ENCODE results near the gene SLC22A12.

SLC22A12 gene

DNA sequence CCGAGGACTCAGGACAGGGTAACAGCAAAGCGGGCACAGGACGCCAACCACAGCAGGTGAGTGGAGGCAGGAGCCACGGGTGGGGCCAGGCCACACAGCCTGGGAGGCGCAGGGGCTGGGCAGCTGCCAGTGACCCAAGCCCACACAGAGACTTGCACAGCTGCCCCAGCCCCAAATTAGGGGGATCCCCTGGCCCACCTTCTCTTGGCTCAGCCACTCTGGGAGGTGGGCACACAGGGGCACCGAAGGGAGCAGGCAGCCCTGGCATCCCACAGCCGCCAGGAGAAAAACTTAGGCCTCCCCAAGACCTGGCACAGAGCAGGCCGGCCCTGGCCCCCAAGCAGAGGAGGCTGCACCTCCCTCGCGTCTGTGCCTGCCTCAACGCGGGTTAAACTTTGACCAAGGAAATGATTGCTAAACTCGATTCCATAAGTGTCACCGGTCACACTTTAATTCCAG lies at the start of gene SLC22A12:
TSS of gene SLC22A12 (plus strand) at position 458 of the 459 bp plus-strand sequence. CDS start 337 bp downstream, outside the sequence.
- Mint-ChIP-seq H3K4me1 (no peaks in the 10 kb centered on the region), H3K9me3 (peaks cover 11% of the 10 kb centered on the region), H3K36me3 (ENCODE audit: low read depth) (no peaks in the 10 kb centered on the region), H3K27me3 (peaks cover 11% of the 10 kb centered on the region), H3K4me3 (no peak within 1 kb of the TSS), H3K27ac (no peak within 1 kb of the TSS)
- peak; percentile 8 for ATAC-seq
- no peak for DNase-seq

GRCh38 chr11:64542172-64543125 lies 48.6 kb upstream of the SLC22A12 start:
- no peak for ATAC-seq
- peaks cover 2% of the 10 kb centered on the region for H3K4me1 Mint-ChIP-seq
- H3K36me3 Mint-ChIP-seq (ENCODE audit: low read depth): no peaks in the 10 kb centered on the region
- no peak overlapping the region for H3K4me3 Mint-ChIP-seq
- H3K27me3 Mint-ChIP-seq: peaks cover 9% of the 10 kb centered on the region
- H3K9me3 Mint-ChIP-seq: no peaks in the 10 kb centered on the region
- no peak overlapping the region for H3K27ac Mint-ChIP-seq
- DNase-seq: no peak

- Mint-ChIP-seq H3K27ac (no peak overlapping the region), H3K36me3 (ENCODE audit: low read depth) (no peaks in the 10 kb centered on the region), H3K4me1 (no peaks in the 10 kb centered on the region), H3K9me3 (no peaks in the 10 kb centered on the region), H3K4me3 (no peak overlapping the region), H3K27me3 (peaks cover 2% of the 10 kb centered on the region)
- no peak for DNase-seq
- ATAC-seq: no peak
These were observed 47.2 kb upstream of the SLC22A12 start for GRCh38 chr11:64543818-64544217.

DNA sequence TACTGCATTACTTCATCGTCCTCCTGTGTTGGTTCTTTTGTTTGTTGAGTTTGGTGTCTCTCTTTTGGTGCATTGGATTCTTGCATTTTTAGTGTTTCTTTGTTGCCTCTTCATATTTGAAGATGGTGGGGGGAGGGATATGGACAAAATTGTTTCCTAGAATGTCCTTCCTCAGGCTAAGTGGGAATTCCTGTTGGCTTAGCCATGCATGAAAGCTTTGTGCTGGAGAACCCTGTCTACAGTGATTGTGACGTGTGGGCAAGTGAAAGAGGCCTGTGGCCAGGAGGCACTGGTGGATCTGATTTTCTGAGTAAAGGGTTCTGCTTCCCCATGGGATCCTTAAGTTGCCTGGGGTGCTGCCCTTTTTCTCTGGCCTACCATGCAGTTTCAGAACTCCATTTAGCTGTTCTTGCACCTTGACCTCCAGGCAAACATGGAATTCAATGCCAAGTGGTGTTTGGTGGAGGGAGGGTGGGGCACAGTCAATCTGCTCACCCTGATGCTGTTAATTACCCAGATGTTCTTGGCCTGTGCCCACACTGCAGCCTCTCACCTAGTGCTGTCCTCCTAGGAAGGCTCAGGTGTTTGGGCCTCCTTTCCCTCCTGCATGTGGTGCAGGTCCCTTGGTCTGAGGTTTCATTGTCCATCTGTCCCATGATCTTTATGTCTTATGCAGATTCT lies 46.3 kb upstream of the SLC22A12 start:
- H3K27me3 Mint-ChIP-seq: peaks cover under 1% of the 10 kb centered on the region
- no peaks in the 10 kb centered on the region for H3K36me3 Mint-ChIP-seq (ENCODE audit: low read depth)
- H3K4me1 Mint-ChIP-seq: no peaks in the 10 kb centered on the region
- H3K4me3 Mint-ChIP-seq: no peak overlapping the region
- no peak overlapping the region for H3K27ac Mint-ChIP-seq
- no peak for DNase-seq
- H3K9me3 Mint-ChIP-seq: no peaks in the 10 kb centered on the region
- ATAC-seq: no peak

DNA sequence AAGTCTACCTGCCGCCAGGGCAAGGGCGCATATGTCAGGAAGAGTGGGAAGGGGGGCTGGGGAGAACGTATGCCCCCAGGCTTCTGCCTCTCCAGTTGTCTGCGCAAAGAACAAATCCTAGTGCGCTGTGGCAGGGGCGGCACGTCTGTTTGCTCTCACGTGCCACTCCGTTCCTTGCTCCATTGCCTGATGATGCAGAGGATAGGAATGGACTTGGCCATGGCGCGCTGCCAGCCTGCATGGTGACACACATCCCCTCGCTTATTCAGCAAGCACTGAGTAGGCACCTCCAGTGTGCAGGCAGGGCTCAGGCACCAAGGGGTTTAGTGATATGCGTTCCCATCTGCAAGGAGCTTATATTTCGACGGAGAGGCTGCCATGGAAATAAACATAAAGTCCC lies 45.4 kb upstream of the SLC22A12 start:
- DNase-seq (no peak), ATAC-seq (no peak)
- Mint-ChIP-seq H3K4me3 (no peak overlapping the region), H3K27me3 (peaks cover 2% of the 10 kb centered on the region), H3K9me3 (no peaks in the 10 kb centered on the region), H3K36me3 (ENCODE audit: low read depth) (no peaks in the 10 kb centered on the region), H3K4me1 (no peaks in the 10 kb centered on the region), H3K27ac (no peak overlapping the region)

DNA sequence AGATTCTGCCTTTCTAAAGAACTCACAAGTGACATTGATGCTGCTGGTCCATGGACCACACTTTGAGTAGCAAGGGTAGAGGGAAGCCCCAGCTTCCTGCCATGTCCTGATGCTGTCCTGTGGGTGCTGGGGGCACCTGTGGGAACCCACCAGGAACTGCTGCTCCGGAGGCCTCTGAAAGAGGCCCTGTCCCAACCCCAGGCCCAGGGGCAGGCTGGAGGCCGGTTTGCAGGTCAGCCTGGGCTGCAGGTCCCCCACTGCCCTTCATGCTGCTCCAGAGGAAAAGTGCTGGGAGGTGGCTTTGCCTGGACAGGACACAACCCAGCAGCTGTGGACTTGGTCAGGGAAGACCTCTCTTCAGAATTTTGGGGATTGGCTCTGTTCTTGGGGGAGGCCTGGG lies 44.8 kb upstream of the SLC22A12 start:
- Mint-ChIP-seq H3K4me1 (no peaks in the 10 kb centered on the region), H3K27ac (no peak overlapping the region), H3K9me3 (no peaks in the 10 kb centered on the region), H3K36me3 (ENCODE audit: low read depth) (no peaks in the 10 kb centered on the region), H3K27me3 (peaks cover 2% of the 10 kb centered on the region), H3K4me3 (no peak overlapping the region)
- DNase-seq (no peak), ATAC-seq (no peak)

- Mint-ChIP-seq H3K9me3 (no peaks in the 10 kb centered on the region), H3K36me3 (ENCODE audit: low read depth) (no peaks in the 10 kb centered on the region), H3K4me3 (no peak overlapping the region), H3K4me1 (no peaks in the 10 kb centered on the region), H3K27me3 (peaks cover 2% of the 10 kb centered on the region), H3K27ac (no peak overlapping the region)
- ATAC-seq: no peak
- no peak for DNase-seq
These were observed 44.4 kb upstream of the SLC22A12 start for GRCh38 chr11:64546600-64546999.

DNA sequence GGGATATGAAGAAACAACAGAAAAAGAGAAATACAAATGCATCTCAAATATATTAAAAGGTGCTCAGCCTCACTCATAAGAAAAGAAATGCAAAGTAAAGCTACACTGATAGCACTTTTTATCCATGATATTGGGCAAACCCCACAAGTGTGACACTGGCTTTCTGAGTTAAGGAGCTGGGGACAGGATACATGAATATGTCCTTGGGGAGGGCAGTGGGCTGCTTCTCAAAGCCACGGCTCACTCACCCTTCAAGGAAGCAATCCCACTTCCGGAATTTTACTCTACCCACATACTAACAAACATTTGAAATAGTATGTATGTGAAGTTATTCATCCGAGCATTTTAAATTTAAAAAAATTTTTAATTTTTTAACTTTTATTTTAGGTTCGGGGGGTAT lies 41.1 kb upstream of the SLC22A12 start:
- Mint-ChIP-seq H3K27ac (no peak overlapping the region), H3K4me3 (no peak overlapping the region), H3K27me3 (peaks cover 2% of the 10 kb centered on the region), H3K9me3 (peaks cover 7% of the 10 kb centered on the region), H3K36me3 (ENCODE audit: low read depth) (peaks cover 2% of the 10 kb centered on the region), H3K4me1 (peaks cover 1% of the 10 kb centered on the region)
- no peak for ATAC-seq
- DNase-seq: no peak

- ATAC-seq (no peak), DNase-seq (peak; percentile 62)
- peaks cover 2% of the 10 kb centered on the region for H3K27me3 Mint-ChIP-seq
- peaks cover 7% of the 10 kb centered on the region for H3K9me3 Mint-ChIP-seq
- H3K4me3 Mint-ChIP-seq: no peak overlapping the region
- peaks cover 2% of the 10 kb centered on the region for H3K36me3 Mint-ChIP-seq (ENCODE audit: low read depth)
- H3K4me1 Mint-ChIP-seq: peaks cover 9% of the 10 kb centered on the region
- no peak overlapping the region for H3K27ac Mint-ChIP-seq
These were observed 37.3 kb upstream of the SLC22A12 start for GRCh38 chr11:64553554-64554201.

DNA sequence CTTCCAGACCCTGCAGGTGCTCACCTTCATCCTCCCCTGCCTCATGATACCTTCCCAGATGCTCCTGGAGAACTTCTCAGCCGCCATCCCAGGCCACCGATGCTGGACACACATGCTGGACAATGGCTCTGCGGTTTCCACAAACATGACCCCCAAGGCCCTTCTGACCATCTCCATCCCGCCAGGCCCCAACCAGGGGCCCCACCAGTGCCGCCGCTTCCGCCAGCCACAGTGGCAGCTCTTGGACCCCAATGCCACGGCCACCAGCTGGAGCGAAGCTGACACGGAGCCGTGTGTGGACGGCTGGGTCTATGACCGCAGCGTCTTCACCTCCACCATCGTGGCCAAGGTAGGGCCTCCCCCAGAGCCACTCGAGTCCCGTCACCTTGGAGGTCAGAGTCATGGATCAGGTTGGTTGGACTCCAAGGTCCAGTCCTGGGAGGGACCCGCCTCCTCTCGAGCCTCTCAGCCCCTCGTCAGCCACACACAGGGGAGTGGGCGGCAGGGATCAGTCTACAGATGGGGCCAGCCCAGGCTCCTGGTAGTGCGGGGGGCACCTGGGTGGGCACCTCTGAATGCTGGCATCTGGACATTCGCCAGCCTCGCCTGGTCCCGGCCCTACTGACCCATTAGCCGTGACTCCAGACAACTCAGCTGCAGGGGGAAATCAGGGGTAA lies 34.8 kb upstream of the SLC22A12 start:
- H3K27me3 Mint-ChIP-seq: no peaks in the 10 kb centered on the region
- DNase-seq (no peak), ATAC-seq (no peak)
- peaks cover 2% of the 10 kb centered on the region for H3K36me3 Mint-ChIP-seq (ENCODE audit: low read depth)
- H3K9me3 Mint-ChIP-seq: peaks cover 7% of the 10 kb centered on the region
- H3K27ac Mint-ChIP-seq: no peak overlapping the region
- H3K4me3 Mint-ChIP-seq: no peak overlapping the region
- H3K4me1 Mint-ChIP-seq: peaks cover 9% of the 10 kb centered on the region

GRCh38 chr11:64556721-64557250 lies 34.2 kb upstream of the SLC22A12 start:
- Mint-ChIP-seq H3K27me3 (no peaks in the 10 kb centered on the region), H3K36me3 (ENCODE audit: low read depth) (peaks cover 2% of the 10 kb centered on the region), H3K4me1 (peaks cover 9% of the 10 kb centered on the region), H3K27ac (no peak overlapping the region), H3K4me3 (no peak overlapping the region), H3K9me3 (peaks cover 7% of the 10 kb centered on the region)
- ATAC-seq (no peak), DNase-seq (no peak)

DNA sequence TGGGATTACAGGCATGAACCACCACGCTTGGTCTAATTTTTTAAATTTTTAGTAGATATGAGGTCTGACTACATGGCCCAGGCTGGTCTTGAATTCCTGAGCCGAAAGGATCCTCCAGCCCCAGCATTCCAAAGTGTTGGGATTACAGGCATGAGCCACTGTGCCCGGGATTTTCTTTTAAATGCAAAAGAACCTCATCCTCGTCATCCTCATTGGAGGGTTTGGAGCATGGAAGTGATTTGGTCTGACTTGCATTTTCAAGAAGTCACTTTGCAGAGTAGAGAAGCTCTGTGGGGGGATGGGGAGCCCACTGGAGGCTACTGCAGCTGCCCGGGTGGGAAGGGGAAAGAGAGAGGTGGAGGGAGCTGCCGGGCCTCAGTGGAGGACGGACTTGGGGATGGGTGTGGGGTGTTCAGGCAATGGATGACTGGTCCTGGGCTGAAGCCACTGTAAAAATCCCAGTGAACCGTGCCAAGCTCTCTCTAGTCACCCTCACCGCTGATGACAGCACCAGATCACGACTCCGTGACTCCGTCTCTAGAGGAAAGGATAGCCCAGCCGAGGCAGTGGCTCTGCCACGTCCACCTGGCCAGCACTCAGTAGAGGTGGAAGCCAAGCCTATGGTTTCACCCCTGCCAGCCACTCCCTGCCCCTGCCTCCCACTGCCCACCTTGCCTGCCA lies 32.8 kb upstream of the SLC22A12 start:
- H3K27ac Mint-ChIP-seq: no peak overlapping the region
- no peak for ATAC-seq
- peaks cover 9% of the 10 kb centered on the region for H3K4me1 Mint-ChIP-seq
- no peaks in the 10 kb centered on the region for H3K36me3 Mint-ChIP-seq (ENCODE audit: low read depth)
- H3K27me3 Mint-ChIP-seq: no peaks in the 10 kb centered on the region
- no peak overlapping the region for H3K4me3 Mint-ChIP-seq
- H3K9me3 Mint-ChIP-seq: no peaks in the 10 kb centered on the region
- DNase-seq: no peak

DNA sequence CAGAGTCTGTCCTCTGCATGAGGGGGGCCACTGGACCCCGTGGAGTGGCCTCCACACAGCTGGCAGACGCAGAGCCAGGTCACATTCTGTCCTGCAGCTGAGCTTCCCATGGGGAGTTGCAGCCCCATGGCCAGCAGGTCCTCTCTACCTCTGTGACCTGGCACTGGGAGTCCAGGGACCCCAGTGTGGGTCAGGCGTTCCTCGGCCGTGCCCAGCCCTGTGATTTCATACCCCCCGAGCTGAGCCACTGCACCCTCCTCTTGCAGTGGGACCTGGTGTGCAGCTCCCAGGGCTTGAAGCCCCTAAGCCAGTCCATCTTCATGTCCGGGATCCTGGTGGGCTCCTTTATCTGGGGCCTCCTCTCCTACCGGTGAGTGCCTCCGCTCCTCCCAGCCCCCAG lies 32.2 kb upstream of the SLC22A12 start:
- Mint-ChIP-seq H3K9me3 (no peaks in the 10 kb centered on the region), H3K4me1 (peaks cover 9% of the 10 kb centered on the region), H3K36me3 (ENCODE audit: low read depth) (no peaks in the 10 kb centered on the region), H3K27me3 (no peaks in the 10 kb centered on the region), H3K27ac (no peak overlapping the region), H3K4me3 (no peak overlapping the region)
- ATAC-seq (no peak), DNase-seq (no peak)

Data from activated naive CD8-positive, alpha-beta T cell treated with anti-CD3 and anti-CD28 coated beads, Interleukin-2, amount 50 U/mL, for 24 hours (primary cell).